Heart left ventricle (tissue), 13 donors: ENCODE measurements around the gene CNIH3.

Source experiments
- CTCF ChIP-seq, 12 donors: fragments of 200-600 bp; sonication (generic) in 4 of 12; IDR thresholded peaks; one replicate each; pipeline versions ENCODE4 v1.5.0 to v1.8.0; 2018 to 2022; ENCODE audit warnings: antibody characterized with exemption in 12 of 12, mild to moderate bottlenecking in 5 of 12
- POLR2A ChIP-seq, 2 donors: fragments of 450-650 bp; IDR thresholded peaks; one replicate each; pipeline ENCODE4 v1.6.1; 2017; ENCODE audit warnings: antibody characterized with exemption in 2 of 2, mild to moderate bottlenecking in 2 of 2, moderate library complexity in 2 of 2
- donor health status: ischemic (EF 13 %, LVEDD 7.1; RV severe dilation, severe dysfunction).
- donor health status: DM: no; HTN: yes; CAD: no.
- donor health status: DM: no; HTN: no; CAD: no.
- donor health status: ischemic (EF 25% LVEDD 6.9; RV normal size, moderate dysfunction).
- donor health status: ischemic (EF 25% LVEDD 5.7; RV mildly dilated, moderate dysfunction).
- donor health status: ischemic (EF 35%, LVEDD 5.7; RV mildly dilated, moderate dysfunction).
- donor health status: nonischemic (EF 11% LVEDD 7.7; RV severe dilation, severe dysfunction).
- donor health status: DM: yes; HTN: yes; CAD: no.
- donor health status: PGD.
- donor health status: ischemic (EF 29% LVEDD 5.4; RV normal size, mild dysfunction).
- donor health status: nonischemic (EF 23%, LVEDD 6.1; RV moderate dilation, normal function).

DNA sequence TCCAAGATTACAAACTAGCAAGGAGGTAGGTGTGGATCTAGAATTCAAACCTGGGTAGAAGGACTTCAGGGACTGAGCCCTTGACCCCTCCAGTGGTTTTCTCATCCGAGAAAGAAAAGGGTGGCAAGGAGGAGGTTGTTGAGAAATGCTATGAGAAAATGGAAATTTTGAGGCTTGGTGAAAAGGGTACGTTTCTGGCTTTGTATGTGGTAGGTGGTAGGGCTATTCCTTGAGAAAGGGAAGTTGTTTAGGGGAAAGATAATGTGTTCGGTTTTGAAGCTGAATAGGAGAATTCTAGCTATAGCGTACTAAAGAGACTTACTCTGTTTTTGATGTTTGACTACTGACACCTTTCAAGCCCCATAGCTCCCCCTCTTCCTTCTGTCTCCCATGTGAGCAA lies 133.8 kb downstream of the CNIH3 start:
- TF ChIP-seq POLR2A (IDR thresholded peaks at IDR 0.05) (no peak), CTCF (IDR thresholded peaks at IDR 0.05) (no peak)
